ENCODE results near the gene KRTAP10-12. TPM values are rescaled to one million over a fixed set of nuclear protein-coding genes. Genes with fewer than 3 reads are reported as not detected.
"Not testable (repeated sequence)": the region's sequence is repeated elsewhere in the genome, so short reads cannot be mapped to it uniquely, and the experiment has no call there.

KRTAP10-12 gene
- total RNA-seq, 4 donors from 2014 or later = not detected

- in situ Hi-C loops (cut with MboI; ENCODE audit: low pct_ligation_motif_present in 1 of 4, low pct_unique_long_range_greater_than_20kb in 1 of 4, low sequenced_read_pairs in 3 of 4) (no loop called here), intact Hi-C loops (cut with DNase I; ENCODE audit: low total_unique reads) (no loop called here)
- Histone ChIP-seq H3K4me1 (no peaks in the 10 kb centered on the region), H3K27me3 (peaks cover 20% of the 10 kb centered on the region), H3K36me3 (no peaks in the 10 kb centered on the region), H3K27ac (no peak overlapping the region), H3K9me3 (peaks cover 0 to 6% of the 10 kb centered on the region in 2 donors), H3K4me3 (no peak overlapping the region)
- DNase-seq = no peak
- TF ChIP-seq EP300 (IDR thresholded peaks at IDR 0.05; ENCODE audit: low read depth) (no peak), CTCF (IDR thresholded peaks at IDR 0.05) (no peak), POLR2A (IDR thresholded peaks at IDR 0.05) (no peak), POLR2AphosphoS5 (IDR thresholded peaks at IDR 0.05) (no peak)
- 44 to 55% methylated on average over 4 to 11 of the region's 11 CpGs for WGBS, 2 donors (ENCODE audit: low coverage in 1 of 2)
Observed at GRCh38 chr21:44658913-44659595, 37.9 kb upstream of the KRTAP10-12 start.

- H3K4me1 ChIP-seq; H3K36me3 ChIP-seq; H3K27ac ChIP-seq; DNase-seq; intact Hi-C loops (cut with DNase I; ENCODE audit: low total_unique reads); H3K4me3 ChIP-seq; in situ Hi-C loops (cut with MboI; ENCODE audit: low pct_ligation_motif_present in 1 of 4, low pct_unique_long_range_greater_than_20kb in 1 of 4, low sequenced_read_pairs in 3 of 4); H3K9me3 ChIP-seq: not testable (repeated sequence)
- 44 to 47% methylated on average over 7 of the region's 7 CpGs for WGBS, 2 donors (ENCODE audit: low coverage in 1 of 2)
- H3K27me3 ChIP-seq = peaks cover 20% of the 10 kb centered on the region
Observed at GRCh38 chr21:44661567-44661966, 35.4 kb upstream of the KRTAP10-12 start.

GRCh38 chr21:44664691-44665090 is 32.3 kb upstream of the KRTAP10-12 start:
- Histone ChIP-seq H3K4me1 (no peaks in the 10 kb centered on the region), H3K9me3 (peaks cover 0 to 6% of the 10 kb centered on the region in 2 donors), H3K36me3 (no peaks in the 10 kb centered on the region), H3K4me3 (no peak overlapping the region), H3K27me3 (peaks cover 3% of the 10 kb centered on the region), H3K27ac (no peak overlapping the region)
- no peak for DNase-seq
- in situ Hi-C loops (cut with MboI; ENCODE audit: low pct_ligation_motif_present in 1 of 4, low pct_unique_long_range_greater_than_20kb in 1 of 4, low sequenced_read_pairs in 3 of 4) = no loop called here
- TF ChIP-seq POLR2A (IDR thresholded peaks at IDR 0.05) (no peak), EP300 (IDR thresholded peaks at IDR 0.05; ENCODE audit: low read depth) (no peak), POLR2AphosphoS5 (IDR thresholded peaks at IDR 0.05) (no peak), CTCF (IDR thresholded peaks at IDR 0.05) (no peak)
- intact Hi-C loops (cut with DNase I; ENCODE audit: low total_unique reads) = no loop called here
- WGBS, 2 donors (ENCODE audit: low coverage in 1 of 2) = 29 to 93% methylated on average over 1 to 5 of the region's 5 CpGs

DNA sequence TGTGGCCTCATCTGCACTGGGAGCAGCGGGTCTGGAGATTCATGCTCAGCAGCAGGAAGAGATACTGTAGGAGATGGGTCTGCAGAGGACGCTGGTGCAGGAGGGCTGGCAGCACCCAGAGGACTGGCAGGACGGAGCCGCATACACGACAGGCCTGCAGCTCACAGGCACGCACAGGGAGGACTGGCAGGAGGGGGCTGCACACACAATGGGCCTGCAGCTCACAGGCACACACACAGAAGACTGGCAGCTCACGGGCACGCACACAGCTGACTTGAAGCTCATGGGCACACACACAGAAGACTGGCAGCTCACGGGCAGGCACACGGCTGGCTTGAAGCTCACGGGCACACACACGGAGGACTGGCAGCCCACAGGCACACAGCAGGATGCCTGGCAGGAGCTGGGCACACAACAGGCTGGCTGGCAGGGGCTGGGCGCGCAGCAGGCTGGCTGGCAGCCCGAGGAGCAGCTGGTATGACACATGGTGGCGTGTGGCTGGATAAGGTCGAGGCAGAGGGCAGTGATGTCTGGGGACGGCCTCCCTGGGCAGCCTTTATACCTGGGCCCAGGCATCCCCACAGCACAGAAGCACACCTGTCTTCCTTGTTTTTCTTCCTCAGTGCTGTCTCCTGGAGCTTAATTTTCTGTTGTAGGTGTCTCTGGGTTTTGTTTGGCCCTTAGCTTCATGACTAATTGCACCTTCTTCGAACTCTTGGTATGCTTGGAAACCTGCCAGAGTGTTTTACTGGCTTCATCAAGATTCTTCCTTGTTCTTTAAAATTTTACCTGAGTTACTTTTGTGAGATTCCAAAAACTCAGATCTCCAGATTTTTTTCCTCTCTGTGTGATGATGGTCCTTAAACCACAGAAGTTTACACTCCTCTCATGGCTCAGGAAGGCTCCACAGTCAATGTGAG is 30.3 kb upstream of the KRTAP10-12 start, which contains the start of gene KRTAP12-2:
Gene KRTAP12-2, minus strand, starts transcription at position 527 of the 920 bp plus-strand sequence. Its CDS starts 41 bp downstream, at position 486.
- peaks cover 0 to 6% of the 10 kb centered on the region in 2 donors for H3K9me3 ChIP-seq
- DNase-seq = no peak
- H3K27ac ChIP-seq = no peak within 1 kb of the TSS
- H3K4me1 ChIP-seq = no peaks in the 10 kb centered on the region
- WGBS, 2 donors (ENCODE audit: low coverage in 1 of 2) = 58 to 74% methylated on average over 5 to 15 of the region's 19 CpGs
- H3K4me3 ChIP-seq = no peak within 1 kb of the TSS
- no peak for TF ChIP-seq POLR2AphosphoS5 (IDR thresholded peaks at IDR 0.05)
- TF ChIP-seq POLR2A (IDR thresholded peaks at IDR 0.05) = no peak
- no peak for TF ChIP-seq EP300 (IDR thresholded peaks at IDR 0.05; ENCODE audit: low read depth)
- no peak for TF ChIP-seq CTCF (IDR thresholded peaks at IDR 0.05)
- H3K36me3 ChIP-seq = no peaks in the 10 kb centered on the region
- in situ Hi-C loops (cut with MboI; ENCODE audit: low pct_ligation_motif_present in 1 of 4, low pct_unique_long_range_greater_than_20kb in 1 of 4, low sequenced_read_pairs in 3 of 4) (no loop called here), intact Hi-C loops (cut with DNase I; ENCODE audit: low total_unique reads) (no loop called here)
- H3K27me3 ChIP-seq = no peaks in the 10 kb centered on the region

Measured in transverse colon (tissue), 4 donors.